Hepatocyte (in vitro differentiated cells): ENCODE data around the gene GGA1.

ENCODE experiments used
- CTCF ChIP-seq: fragments of 200-600 bp; sonication (generic); IDR thresholded peaks from 2 replicates; pipeline ENCODE4 v1.5.1; 2016; ENCODE audit warnings: antibody characterized with exemption, mild to moderate bottlenecking; ENCODE audit not compliant: poor library complexity
- EZH2 ChIP-seq: fragments of 200-600 bp; sonication (generic); IDR thresholded peaks from 2 replicates; pipeline ENCODE4 v1.6.1; 2016; ENCODE audit warnings: antibody characterized with exemption, mild to moderate bottlenecking, borderline replicate concordance
- EZH2phosphoT487 ChIP-seq: fragments of 200-600 bp; sonication (generic); IDR thresholded peaks from one replicate; pipeline ENCODE4 v1.6.1; 2018; ENCODE audit warnings: antibody characterized with exemption, mild to moderate bottlenecking, low read depth, moderate library complexity; ENCODE audit not compliant: unreplicated experiment, severe bottlenecking

DNA sequence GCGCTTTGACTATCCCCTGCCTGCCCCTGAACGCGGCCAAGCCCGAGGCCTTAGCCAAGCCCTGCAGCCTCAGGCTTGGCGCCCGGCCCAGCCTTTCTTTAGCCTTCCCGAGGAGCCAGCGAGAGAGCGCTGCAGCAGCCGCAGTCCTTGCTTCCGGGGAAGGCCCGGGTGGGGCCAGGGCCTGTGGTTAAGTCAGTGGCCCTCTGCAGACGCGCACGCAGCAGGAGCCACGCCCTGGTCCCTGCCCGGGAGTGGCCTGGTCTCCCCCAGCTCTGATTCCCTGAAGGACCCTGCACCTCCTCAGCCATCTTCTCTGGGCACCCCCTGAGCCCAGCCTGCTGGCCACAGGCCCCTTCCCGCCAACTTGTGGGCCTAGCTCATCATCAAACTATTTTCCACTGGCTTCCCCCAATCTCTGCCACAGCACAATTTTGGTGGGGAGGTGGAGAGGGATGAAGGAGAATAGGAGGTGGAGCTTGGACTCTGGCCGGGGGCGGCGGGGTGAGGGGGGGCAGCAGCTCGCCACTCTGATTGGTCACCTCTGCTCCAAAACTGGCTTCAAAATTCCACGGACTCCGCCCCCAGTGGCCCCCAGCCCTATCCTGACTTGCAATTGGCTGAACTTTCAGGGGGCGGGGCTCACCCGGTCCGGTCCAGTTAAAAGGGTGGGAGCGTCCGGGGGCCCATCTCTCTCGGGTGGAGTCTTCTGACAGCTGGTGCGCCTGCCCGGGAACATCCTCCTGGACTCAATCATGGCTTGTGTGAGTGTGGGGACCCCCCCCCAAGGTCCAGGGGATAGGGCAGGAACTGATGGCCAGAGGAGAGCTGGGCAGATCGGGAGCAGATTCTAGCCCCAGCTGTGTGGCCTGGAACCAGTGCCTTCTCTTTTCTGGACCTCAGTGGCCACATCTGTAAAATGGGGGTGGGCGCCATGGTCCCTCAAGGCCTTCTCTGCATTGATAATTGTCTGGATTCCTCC, 66.6 kb downstream of the GGA1 start, which contains the start of gene LGALS1:
- TF ChIP-seq CTCF (no peak), EZH2 (no peak), EZH2phosphoT487 (no peak)
